Activated T-cell treated with anti-CD3 and anti-CD28 coated beads, Interleukin-2, amount 50 U/mL, for 4 hours (primary cell): Measurements from ENCODE around the gene DIPK1B. TPM values are rescaled to one million over a fixed set of nuclear protein-coding genes. Genes with fewer than 3 reads are reported as not detected.

Experiments
- ATAC-seq, 2 donors: fragments of 200-7000 bp; cut with Tn5 transposase; one replicate each; pipeline ENCODE4 v1.10.0; 2021
- DNase-seq: peaks from one replicate; pipeline ENCODE4 v3.0.0-alpha.2; 2020
- H3K27me3 Mint-ChIP-seq: one replicate; pipeline ENCODE4 v1.8.0; 2021; ENCODE audit warnings: low read depth, mixed read lengths
- H3K36me3 Mint-ChIP-seq: one replicate; pipeline ENCODE4 v1.8.0; 2022; ENCODE audit warnings: mixed read lengths; ENCODE audit not compliant: insufficient read depth
- H3K4me1 Mint-ChIP-seq: one replicate; pipeline ENCODE4 v1.8.0; 2021; ENCODE audit warnings: low read depth, mixed read lengths
- H3K4me3 Mint-ChIP-seq: one replicate; pipeline ENCODE4 v1.8.0; 2021; ENCODE audit warnings: mild to moderate bottlenecking, moderate library complexity, mixed read lengths
- H3K9me3 Mint-ChIP-seq: one replicate; pipeline ENCODE4 v1.8.0; 2021; ENCODE audit warnings: mixed read lengths
- total RNA-seq, 3 donors: library from RNA; stranded (reverse); gene quantifications; one replicate each; pipeline ENCODE4 v1.2.1, GENCODE V29; 2021

Gene DIPK1B
- total RNA-seq, 3 donors from 2014 or later = 0.16 to 0.18 TPM; not detected in 1

DNA sequence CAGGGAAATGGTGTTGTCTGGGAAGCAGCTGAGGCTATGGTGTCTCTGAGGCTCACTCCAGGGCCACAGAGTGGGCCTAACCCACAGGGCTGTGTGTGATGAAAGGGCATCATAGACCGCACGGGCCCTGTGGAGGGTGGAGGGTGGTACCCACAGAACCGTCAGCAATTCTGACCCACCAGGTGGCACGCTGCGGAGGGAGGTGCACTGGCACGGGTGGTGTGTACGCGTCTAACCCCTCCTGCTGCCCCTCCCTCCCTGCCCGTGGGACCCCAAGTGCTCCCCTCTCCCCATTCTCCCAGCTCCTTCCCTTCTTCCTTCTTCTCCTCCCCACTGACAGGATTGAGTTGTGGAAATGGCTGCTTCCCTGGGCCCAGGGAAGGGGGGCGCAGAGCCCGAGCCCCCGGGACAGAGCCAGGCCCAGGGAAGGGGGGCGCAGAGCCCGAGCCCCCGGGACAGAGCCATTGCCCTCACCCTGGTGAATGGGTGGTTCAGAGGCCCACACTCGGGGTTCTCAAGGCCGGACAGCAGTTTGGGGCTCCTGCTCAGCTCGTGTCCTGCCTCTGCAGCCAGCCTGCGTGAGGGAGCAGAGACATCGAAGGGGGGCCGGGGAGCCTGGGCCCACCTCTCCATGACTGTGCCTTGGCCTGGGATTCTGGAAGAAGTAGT, 23.6 kb downstream of the DIPK1B start:
- Mint-ChIP-seq H3K9me3 (no peaks in the 10 kb centered on the region), H3K4me1 (peaks cover 7% of the 10 kb centered on the region), H3K36me3 (no peaks in the 10 kb centered on the region), H3K4me3 (no peak overlapping the region), H3K27me3 (peaks cover 1% of the 10 kb centered on the region)
- no peak for DNase-seq
- no peak for ATAC-seq

- no peak for ATAC-seq
- H3K36me3 Mint-ChIP-seq = no peaks in the 10 kb centered on the region
- H3K4me1 Mint-ChIP-seq = peaks cover 8% of the 10 kb centered on the region
- no peak overlapping the region for H3K4me3 Mint-ChIP-seq
- no peak for DNase-seq
- H3K27me3 Mint-ChIP-seq = peaks cover 3% of the 10 kb centered on the region
- no peaks in the 10 kb centered on the region for H3K9me3 Mint-ChIP-seq
Measured at GRCh38 chr9:136738960-136739359, 26.6 kb downstream of the DIPK1B start.

GRCh38 chr9:136739509-136739908, 27.1 kb downstream of the DIPK1B start:
- no peaks in the 10 kb centered on the region for H3K9me3 Mint-ChIP-seq
- H3K4me3 Mint-ChIP-seq = no peak overlapping the region
- peaks cover 3% of the 10 kb centered on the region for H3K27me3 Mint-ChIP-seq
- DNase-seq = no peak
- H3K4me1 Mint-ChIP-seq = peaks cover 8% of the 10 kb centered on the region
- no peaks in the 10 kb centered on the region for H3K36me3 Mint-ChIP-seq
- ATAC-seq = no peak

DNA sequence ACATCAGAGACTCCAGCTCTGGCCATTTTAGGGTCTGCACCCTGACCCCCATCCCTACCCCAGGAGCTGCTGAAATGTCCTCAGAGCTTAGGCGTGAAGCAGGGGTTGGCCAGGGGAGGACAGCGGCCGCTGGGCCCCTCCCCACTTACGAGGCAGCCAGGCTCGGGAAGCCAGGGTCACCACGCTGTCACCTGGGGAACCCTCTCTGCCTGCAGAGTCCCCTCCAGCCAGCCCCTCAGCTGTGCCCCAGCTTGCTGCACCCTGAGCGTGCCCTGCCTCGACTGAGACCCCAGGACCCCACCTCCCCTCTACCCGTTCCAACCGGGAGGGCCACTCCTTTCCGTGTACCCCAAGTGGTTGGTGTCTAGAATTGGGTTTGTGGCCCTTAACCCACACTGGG, 27.7 kb downstream of the DIPK1B start:
- Mint-ChIP-seq H3K9me3 (no peaks in the 10 kb centered on the region), H3K36me3 (no peaks in the 10 kb centered on the region)
- ATAC-seq = no peak

GRCh38 chr9:136740491-136740890, 28.1 kb downstream of the DIPK1B start:
- Mint-ChIP-seq H3K9me3 (no peaks in the 10 kb centered on the region), H3K27me3 (peaks cover 3% of the 10 kb centered on the region), H3K36me3 (no peaks in the 10 kb centered on the region), H3K4me3 (peak overlapping the region; percentile 31), H3K4me1 (peaks cover 8% of the 10 kb centered on the region)
- no peak for DNase-seq
- no peak for ATAC-seq

More for the DNA sequence above, 27.7 kb downstream of the DIPK1B start:
- Mint-ChIP-seq H3K4me3 (no peak overlapping the region), H3K27me3 (peaks cover 3% of the 10 kb centered on the region), H3K4me1 (peaks cover 8% of the 10 kb centered on the region)
- DNase-seq = no peak

DNA sequence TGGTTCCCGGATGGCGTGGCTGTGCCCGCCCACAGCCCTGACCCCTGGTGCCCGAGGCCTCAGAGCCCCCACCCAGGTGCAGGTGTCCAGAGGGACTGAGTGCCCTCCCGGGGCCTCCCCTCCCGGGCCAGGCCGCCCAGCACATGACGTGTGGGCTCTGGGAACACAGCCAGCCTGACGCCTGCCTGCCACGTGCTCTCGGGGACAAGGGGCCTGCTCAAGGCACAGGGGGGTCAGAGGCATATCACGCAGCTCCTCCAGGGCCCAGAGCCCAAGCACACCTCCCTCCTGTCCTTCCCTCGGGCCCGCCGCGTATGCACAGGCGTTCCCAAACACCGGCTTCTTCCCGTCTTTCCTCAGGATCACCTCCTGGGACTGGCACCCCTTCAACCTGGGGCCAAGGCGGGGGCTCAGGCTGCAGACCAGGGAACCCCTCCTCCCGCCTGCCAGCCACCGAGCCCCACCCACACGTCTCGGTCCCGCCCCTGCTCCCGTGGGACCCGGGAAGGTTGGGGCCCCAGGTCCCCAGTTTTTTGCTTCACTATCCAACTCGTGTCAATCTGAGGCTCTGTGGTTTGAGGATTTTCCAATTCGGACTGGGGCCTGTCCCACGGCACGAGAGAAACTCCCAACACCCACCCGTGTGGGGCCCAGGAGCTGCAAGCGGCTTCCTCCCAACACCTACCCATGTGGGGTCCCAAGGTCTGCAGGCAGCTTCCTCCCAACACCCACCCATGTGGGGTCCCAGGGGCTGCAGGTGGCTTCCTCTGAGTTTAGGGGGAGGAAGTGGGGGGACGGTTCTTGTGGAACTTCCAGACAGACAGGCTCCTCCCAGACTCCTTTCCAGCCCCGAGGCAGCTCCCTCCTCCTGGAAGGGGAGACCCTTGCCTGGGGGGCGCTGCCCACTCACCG, 28.9 kb downstream of the DIPK1B start:
- H3K36me3 Mint-ChIP-seq = no peaks in the 10 kb centered on the region
- no peaks in the 10 kb centered on the region for H3K9me3 Mint-ChIP-seq
- ATAC-seq = peak in 1 of 2 donors; percentile 29
- H3K27me3 Mint-ChIP-seq = peaks cover 3% of the 10 kb centered on the region
- H3K4me3 Mint-ChIP-seq = peak overlapping the region; percentile 61
- no peak for DNase-seq
- peaks cover 8% of the 10 kb centered on the region for H3K4me1 Mint-ChIP-seq

GRCh38 chr9:136741883-136742571, 29.7 kb downstream of the DIPK1B start:
- Mint-ChIP-seq H3K36me3 (no peaks in the 10 kb centered on the region), H3K9me3 (no peaks in the 10 kb centered on the region), H3K27me3 (peaks cover 3% of the 10 kb centered on the region), H3K4me3 (peak overlapping the region; percentile 61), H3K4me1 (peaks cover 8% of the 10 kb centered on the region)
- ATAC-seq (peak; percentile 38 to 51), DNase-seq (peak; percentile 35)

- Mint-ChIP-seq H3K4me3 (peak within 1 kb of the TSS; percentile 61), H3K4me1 (peaks cover 8% of the 10 kb centered on the region)
Measured at GRCh38 chr9:136742591-136743391, 30.4 kb downstream of the DIPK1B start, which contains the start of gene LCN10. LCN10 (minus strand) TSS chr9:136742940; CDS start chr9:136742903, 37 bp downstream.

GRCh38 chr9:136743639-136744211, 31.4 kb downstream of the DIPK1B start:
- DNase-seq (no peak), ATAC-seq (no peak)
- H3K36me3 Mint-ChIP-seq = no peaks in the 10 kb centered on the region
- H3K9me3 Mint-ChIP-seq = no peaks in the 10 kb centered on the region
- H3K4me3 Mint-ChIP-seq = no peak overlapping the region
- H3K27me3 Mint-ChIP-seq = peaks cover 3% of the 10 kb centered on the region
- H3K4me1 Mint-ChIP-seq = peaks cover 8% of the 10 kb centered on the region

More at GRCh38 chr9:136742591-136743391, 30.4 kb downstream of the DIPK1B start, which contains the start of gene LCN10:
- DNase-seq = no peak
- H3K36me3 Mint-ChIP-seq = no peaks in the 10 kb centered on the region
- peaks cover 3% of the 10 kb centered on the region for H3K27me3 Mint-ChIP-seq
- no peaks in the 10 kb centered on the region for H3K9me3 Mint-ChIP-seq
- peak in 1 of 2 donors; percentile 6 for ATAC-seq

DNA sequence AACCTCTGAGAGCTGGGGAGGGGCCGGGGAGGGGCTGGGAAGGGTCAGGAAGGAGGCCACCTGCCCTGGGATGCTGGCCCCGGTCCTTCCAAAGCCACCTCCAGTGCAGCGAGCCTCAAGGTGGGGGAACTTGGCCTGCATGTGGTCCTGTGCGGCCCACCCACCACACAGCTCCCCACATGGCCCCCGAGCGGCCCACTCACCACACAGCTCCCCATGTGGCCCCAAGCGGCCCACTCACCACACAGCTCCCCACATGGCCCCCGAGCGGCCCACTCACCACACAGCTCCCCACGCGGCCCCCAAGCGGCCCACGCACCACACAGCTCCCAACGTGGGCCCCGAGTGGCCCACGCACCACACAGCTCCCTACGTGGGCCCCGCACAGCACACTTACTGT, 32.4 kb downstream of the DIPK1B start:
- Mint-ChIP-seq H3K9me3 (no peaks in the 10 kb centered on the region), H3K4me3 (no peak overlapping the region), H3K36me3 (no peaks in the 10 kb centered on the region), H3K27me3 (peaks cover 4% of the 10 kb centered on the region), H3K4me1 (peaks cover 8% of the 10 kb centered on the region)
- DNase-seq (no peak), ATAC-seq (no peak)

DNA sequence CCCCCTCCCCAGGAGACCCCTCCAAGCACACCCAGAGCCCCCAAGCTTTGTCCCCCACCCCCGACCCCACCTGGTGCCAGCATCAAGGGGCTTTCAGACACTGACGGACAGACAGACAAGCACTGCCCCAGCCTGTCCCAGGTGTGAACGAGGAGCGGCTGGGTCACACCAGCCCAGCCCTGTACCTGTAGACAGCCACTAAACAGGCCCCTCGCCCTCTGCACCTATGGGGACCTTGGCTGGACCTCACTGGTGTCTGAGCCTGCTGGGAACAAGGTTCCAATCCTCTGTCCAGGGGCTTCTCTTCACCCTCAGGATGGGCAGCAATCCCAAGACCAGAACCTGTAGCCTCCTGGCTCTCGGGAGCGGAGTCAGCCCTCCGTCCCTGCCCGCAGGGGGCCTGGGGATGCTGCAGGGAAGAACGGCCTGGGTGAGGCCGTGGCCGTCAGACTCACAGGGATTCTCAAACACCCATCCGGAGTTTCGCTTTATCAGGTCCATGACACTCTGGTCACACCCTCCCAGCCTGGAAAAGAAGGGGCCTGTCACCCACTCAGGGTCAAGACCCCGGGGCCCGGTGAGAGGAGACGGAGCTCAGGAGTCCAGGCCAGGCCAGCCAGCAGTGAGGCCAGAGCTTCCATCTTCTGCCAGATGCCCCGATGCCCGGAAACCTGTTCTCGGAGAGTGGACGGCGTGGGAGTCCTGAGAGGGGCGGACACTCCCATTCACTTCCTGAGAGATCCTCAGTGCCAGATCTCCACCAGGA, 33.2 kb downstream of the DIPK1B start:
- DNase-seq = no peak
- peaks cover 8% of the 10 kb centered on the region for H3K4me1 Mint-ChIP-seq
- no peaks in the 10 kb centered on the region for H3K9me3 Mint-ChIP-seq
- no peak overlapping the region for H3K4me3 Mint-ChIP-seq
- no peak for ATAC-seq
- no peaks in the 10 kb centered on the region for H3K36me3 Mint-ChIP-seq
- peaks cover 5% of the 10 kb centered on the region for H3K27me3 Mint-ChIP-seq

- Mint-ChIP-seq H3K27me3 (peaks cover 5% of the 10 kb centered on the region), H3K4me1 (peaks cover 8% of the 10 kb centered on the region), H3K9me3 (no peaks in the 10 kb centered on the region), H3K36me3 (no peaks in the 10 kb centered on the region), H3K4me3 (no peak overlapping the region)
- DNase-seq = no peak
- ATAC-seq = no peak
Measured at GRCh38 chr9:136746155-136746490, 33.8 kb downstream of the DIPK1B start.

DNA sequence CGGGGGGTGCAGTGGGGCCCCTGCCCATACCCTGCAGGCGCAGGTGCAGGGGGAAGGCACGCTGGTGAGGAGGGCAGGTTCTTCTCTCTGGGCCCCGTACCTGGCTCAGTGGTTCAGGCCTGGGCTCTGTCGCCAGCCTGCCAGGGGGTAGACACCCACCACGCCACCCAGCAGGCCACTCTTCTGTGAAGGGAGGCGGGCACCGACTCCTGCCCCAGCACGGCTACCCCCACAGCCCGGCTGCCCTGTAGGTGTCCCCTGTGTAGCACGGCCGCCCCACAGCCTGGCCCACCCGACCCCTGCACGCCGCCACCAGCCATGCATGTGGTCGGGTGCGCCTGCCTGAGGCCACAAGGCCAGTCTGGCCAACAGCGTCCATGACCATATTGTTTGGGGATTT, 34.2 kb downstream of the DIPK1B start:
- ATAC-seq (no peak), DNase-seq (no peak)
- Mint-ChIP-seq H3K36me3 (no peaks in the 10 kb centered on the region), H3K4me1 (peaks cover 4% of the 10 kb centered on the region), H3K9me3 (peaks cover under 1% of the 10 kb centered on the region), H3K4me3 (no peak overlapping the region), H3K27me3 (peaks cover 5% of the 10 kb centered on the region)
